Endothelial cell of umbilical vein (primary cell): Measurements from ENCODE around the gene SRBD1. TPM values are rescaled to one million over a fixed set of nuclear protein-coding genes. Genes with fewer than 3 reads are reported as not detected.

Experiments used
- BruUV-seq: library from RNA; stranded (reverse); fragments of 400-500 nt; replicated peaks from 2 replicates; lab custom pipeline; 2021; lab: Mats Ljungman, UMichigan
- CTCF ChIA-PET: fragments of 300-600, 350-600 bp; sonication (Branson Sonifier 250); formaldehyde crosslinking; loops from one replicate; lab custom pipeline; 2021; ENCODE audit warnings: antibody characterized with exemption, inconsistent platforms; lab: Charles Lee
- POLR2A ChIA-PET: fragments of 300-600, 350-600 bp; sonication (Branson Sonifier 250); formaldehyde crosslinking; loops from one replicate; lab custom pipeline; 2021; ENCODE audit warnings: antibody characterized with exemption, inconsistent platforms; lab: Charles Lee
- DNase-seq: peaks from one replicate; pipeline ENCODE4 v3.0.0-alpha.2; 2011; ENCODE audit warnings: low read depth, low spot score
- FAIRE-seq: peaks from 2 replicates; lab custom pipeline; 2011; peaks lifted over from hg19 to GRCh38; lab: Jason Lieb, UNC
- H2AFZ ChIP-seq: 2 replicates; pipeline ENCODE4 v1.6.0; 2012; ENCODE audit warnings: low read depth, low read length, control low read depth, inconsistent platforms
- H3K27ac ChIP-seq: 2 replicates; pipeline ENCODE4 v1.5.1; 2011; ENCODE audit warnings: low read depth, mild to moderate bottlenecking, control low read depth, low read length, moderate library complexity; ENCODE audit not compliant: insufficient read depth
- H3K27me3 ChIP-seq, 2 experiments: 2 replicates each; pipeline versions ENCODE4 v1.6.0 to v1.6.1; 2011; ENCODE audit warnings: low read length in 2 of 2, mixed read lengths in 1 of 2; ENCODE audit not compliant: control insufficient read depth in 2 of 2, insufficient read depth in 2 of 2
- H3K36me3 ChIP-seq, 2 experiments: 2 replicates in 1 of 2; 3 replicates in 1 of 2; pipeline ENCODE4 v1.5.1; 2011; ENCODE audit warnings: low read length in 2 of 2, mild to moderate bottlenecking in 1 of 2, moderate library complexity in 1 of 2; ENCODE audit not compliant: control insufficient read depth in 2 of 2, insufficient read depth in 2 of 2; ENCODE audit errors: extremely low read depth in 1 of 2
- H3K4me1 ChIP-seq: 3 replicates; pipeline ENCODE4 v1.5.1; 2011; ENCODE audit warnings: mild to moderate bottlenecking, low read length; ENCODE audit not compliant: control insufficient read depth, insufficient read depth; ENCODE audit errors: extremely low read depth
- H3K4me2 ChIP-seq: 2 replicates; pipeline ENCODE4 v1.6.1; 2011; ENCODE audit warnings: low read length, control low read depth, mixed read lengths; ENCODE audit not compliant: insufficient read depth
- H3K4me3 ChIP-seq, 3 experiments: fragments of 200-600 bp in 1 of 3; sonication (generic), shearing (Covaris generic) in 1 of 3; replicated peaks in 1 of 3; 2 replicates each; pipeline ENCODE4 v1.5.1; 2011 to 2016; ENCODE audit warnings: control low read depth in 3 of 3, low read length in 3 of 3, mild to moderate bottlenecking in 2 of 3, inconsistent platforms in 1 of 3, low read depth in 1 of 3, moderate library complexity in 1 of 3; ENCODE audit not compliant: insufficient read depth in 1 of 3
- H3K79me2 ChIP-seq: 2 replicates; pipeline ENCODE4 v1.6.0; 2012; ENCODE audit warnings: low read length, inconsistent platforms; ENCODE audit not compliant: control insufficient read depth, insufficient read depth
- H3K9ac ChIP-seq: replicated peaks from 2 replicates; pipeline ENCODE3; 2011; ENCODE audit warnings: low read length, control low read depth; ENCODE audit not compliant: insufficient read depth; ENCODE audit errors: extremely low read depth
- H3K9me1 ChIP-seq: replicated peaks from 3 replicates; pipeline ENCODE4 v1.6.0; 2011; ENCODE audit warnings: mild to moderate bottlenecking, low read length; ENCODE audit not compliant: control insufficient read depth, insufficient read depth; ENCODE audit errors: extremely low read depth
- H3K9me3 ChIP-seq: replicated peaks from 2 replicates; pipeline ENCODE4 v1.5.1; 2012; ENCODE audit warnings: low read length, inconsistent platforms; ENCODE audit not compliant: control insufficient read depth, insufficient read depth
- H4K20me1 ChIP-seq: replicated peaks from 2 replicates; pipeline ENCODE3; 2011; ENCODE audit warnings: mild to moderate bottlenecking, low read length; ENCODE audit not compliant: control insufficient read depth, insufficient read depth; ENCODE audit errors: extremely low read depth
- EZH2 ChIP-seq: IDR thresholded peaks from 2 replicates; pipeline ENCODE4 v1.6.1; 2012; ENCODE audit warnings: borderline replicate concordance, low read depth, mild to moderate bottlenecking, moderate library complexity, low read length, inconsistent platforms; ENCODE audit not compliant: severe bottlenecking
- GATA2 ChIP-seq: IDR thresholded peaks from 2 replicates; pipeline ENCODE4 v1.7.0; 2011; ENCODE audit warnings: low read depth, mild to moderate bottlenecking, moderate library complexity, mixed read lengths, low read length; ENCODE audit not compliant: insufficient read length, insufficient read depth
- MYC ChIP-seq: IDR thresholded peaks from one replicate; pipeline ENCODE4 v1.6.1; 2011; ENCODE audit warnings: mild to moderate bottlenecking, low read depth, low read length
- dilution Hi-C: fragments of 300-500 bp; cut with MboI; formaldehyde crosslinking; loops from one replicate; pipeline ENCODE4 v1.15.0; 2019; ENCODE audit warnings: low sequenced_read_pairs; ENCODE audit not compliant: extremely low pct_ligation_motif_present
- intact Hi-C: fragments of 100-400 bp; cut with micrococcal nuclease; formaldehyde crosslinking; loops from one replicate; pipeline ENCODE4 v1.10.0; 2022
- polyA plus RNA-seq, 4 experiments: library from polyadenylated mRNA; depleted of rRNA in 3 of 4; stranded (reverse) in 3 of 4; unstranded in 1 of 4; fragments of >200 nt; gene quantifications; 2 replicates each; pipeline versions ENCODE4 v1.2.1 to v1.2.3, GENCODE V29; 2011 to 2012; ENCODE audit warnings: missing spikeins in 1 of 4
- total RNA-seq: library from RNA; stranded (reverse); gene quantifications from 2 replicates; pipeline ENCODE4 v1.2.3, GENCODE V29; 2021
- TF ChIP-seq, protein P1 (sequence below), 2 donors: IDR thresholded peaks; 1 replicate in 1 of 2; 2 replicates in 1 of 2; pipeline ENCODE4 v1.5.1; 2011; ENCODE audit warnings: low read length in 2 of 2, mild to moderate bottlenecking in 2 of 2, moderate library complexity in 2 of 2, control low read depth in 1 of 2, inconsistent platforms in 1 of 2, low read depth in 1 of 2; ENCODE audit not compliant: insufficient read depth in 1 of 2; ENCODE audit errors: extremely low read depth in 1 of 2
- TF ChIP-seq, protein P2 (sequence below): IDR thresholded peaks from 2 replicates; pipeline ENCODE4 v1.6.1; 2011; ENCODE audit not compliant: insufficient read depth, insufficient read length

Gene SRBD1
- total and polyA plus RNA-seq, 2 donors (not counting 3 experiments of a cell fraction or from before 2014, with no cell fraction given) = 3.7 to 12.5 TPM

DNA sequence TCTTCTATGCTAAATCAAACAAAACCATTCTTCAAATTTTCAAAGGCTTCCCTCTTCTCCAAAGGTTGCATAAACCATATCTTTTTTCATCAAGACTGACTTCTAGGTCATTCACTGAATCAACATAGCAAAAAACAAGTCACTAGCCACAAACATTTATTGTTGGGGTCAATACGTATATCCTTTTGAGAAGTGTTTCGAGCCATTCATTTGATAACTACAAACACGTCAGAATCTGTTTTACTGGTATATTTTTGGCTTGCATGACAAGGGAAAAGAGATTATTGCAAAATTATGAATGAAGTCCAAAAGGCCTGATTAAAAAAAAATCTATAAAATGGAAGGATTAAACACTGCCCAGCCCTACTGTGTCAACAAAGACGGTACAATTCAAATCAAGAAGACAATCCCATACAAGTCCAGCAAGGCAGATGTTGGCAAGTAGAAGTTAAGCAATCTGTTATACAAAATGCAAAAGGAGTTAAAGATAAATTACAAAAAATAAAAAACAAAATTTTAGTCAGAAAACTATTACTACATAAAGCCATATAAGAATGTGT lies 222.4 kb downstream of the SRBD1 start:
- ChIA-PET POLR2A (no interaction called here), CTCF (no interaction called here)
- FAIRE-seq = no peak
- intact Hi-C loops (no loop called here), dilution Hi-C loops (no loop called here)
- Histone ChIP-seq H3K27ac (no peak overlapping the region), H3K9ac (no peak overlapping the region), H4K20me1 (no peaks in the 10 kb centered on the region), H3K4me1 (peaks cover 10% of the 10 kb centered on the region), H3K9me1 (no peaks in the 10 kb centered on the region), H2AFZ (no peak overlapping the region), H3K4me2 (no peak overlapping the region), H3K4me3 (no peak overlapping the region), H3K36me3 (no peaks in the 10 kb centered on the region), H3K9me3 (no peaks in the 10 kb centered on the region), H3K79me2 (no peaks in the 10 kb centered on the region), H3K27me3 (no peaks in the 10 kb centered on the region)
- no peak for DNase-seq
- no TSS peak for BruUV-seq
- no peak for TF ChIP-seq GATA2
- TF ChIP-seq, protein P1, sequence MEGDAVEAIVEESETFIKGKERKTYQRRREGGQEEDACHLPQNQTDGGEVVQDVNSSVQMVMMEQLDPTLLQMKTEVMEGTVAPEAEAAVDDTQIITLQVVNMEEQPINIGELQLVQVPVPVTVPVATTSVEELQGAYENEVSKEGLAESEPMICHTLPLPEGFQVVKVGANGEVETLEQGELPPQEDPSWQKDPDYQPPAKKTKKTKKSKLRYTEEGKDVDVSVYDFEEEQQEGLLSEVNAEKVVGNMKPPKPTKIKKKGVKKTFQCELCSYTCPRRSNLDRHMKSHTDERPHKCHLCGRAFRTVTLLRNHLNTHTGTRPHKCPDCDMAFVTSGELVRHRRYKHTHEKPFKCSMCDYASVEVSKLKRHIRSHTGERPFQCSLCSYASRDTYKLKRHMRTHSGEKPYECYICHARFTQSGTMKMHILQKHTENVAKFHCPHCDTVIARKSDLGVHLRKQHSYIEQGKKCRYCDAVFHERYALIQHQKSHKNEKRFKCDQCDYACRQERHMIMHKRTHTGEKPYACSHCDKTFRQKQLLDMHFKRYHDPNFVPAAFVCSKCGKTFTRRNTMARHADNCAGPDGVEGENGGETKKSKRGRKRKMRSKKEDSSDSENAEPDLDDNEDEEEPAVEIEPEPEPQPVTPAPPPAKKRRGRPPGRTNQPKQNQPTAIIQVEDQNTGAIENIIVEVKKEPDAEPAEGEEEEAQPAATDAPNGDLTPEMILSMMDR (IDR thresholded peaks at IDR 0.05; ENCODE audit: extremely low read depth in 1 of 2, insufficient read depth in 1 of 2, low read depth in 1 of 2, low read length in 2 of 2) = no peak
- TF ChIP-seq, protein P2, sequence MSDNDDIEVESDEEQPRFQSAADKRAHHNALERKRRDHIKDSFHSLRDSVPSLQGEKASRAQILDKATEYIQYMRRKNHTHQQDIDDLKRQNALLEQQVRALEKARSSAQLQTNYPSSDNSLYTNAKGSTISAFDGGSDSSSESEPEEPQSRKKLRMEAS = no peak
- no peak for TF ChIP-seq MYC
- TF ChIP-seq EZH2 = no peak
